HG03097 (cell line): ENCODE data around the gene TFAP2E.
A peak's percentile ranks its signal among the peaks of the same experiment; 100 is the strongest.
"Not testable (repeated sequence)": the region's sequence is repeated elsewhere in the genome, so short reads cannot be mapped to it uniquely, and the experiment has no call there.

Experiments used
- ATAC-seq: cut with Tn5 transposase; IDR thresholded peaks from one replicate; pipeline ENCODE4 v1.9.1; 2021; ENCODE audit not compliant: unreplicated experiment, low FRiP score

TFAP2E gene

GRCh38 chr1:35570589-35571137 lies 2.5 kb upstream of the TFAP2E start:
- ATAC-seq, result no peak

GRCh38 chr1:35571263-35571662 lies 1.9 kb upstream of the TFAP2E start:
- no peak for ATAC-seq

GRCh38 chr1:35572296-35572695 lies 818 bp upstream of the TFAP2E start:
- ATAC-seq, result no peak

GRCh38 chr1:35574125-35574654 lies 1.1 kb downstream of the TFAP2E start:
- no peak for ATAC-seq

GRCh38 chr1:35574655-35575415 lies 1.7 kb downstream of the TFAP2E start:
- no peak for ATAC-seq

GRCh38 chr1:35575416-35575958 lies 2.4 kb downstream of the TFAP2E start:
- ATAC-seq, result no peak

GRCh38 chr1:35576061-35576765 lies 3.1 kb downstream of the TFAP2E start:
- no peak for ATAC-seq

GRCh38 chr1:35576766-35577070 lies 3.6 kb downstream of the TFAP2E start:
- not testable (repeated sequence) for ATAC-seq

GRCh38 chr1:35577071-35577998 lies 4.2 kb downstream of the TFAP2E start:
- peak; percentile 79 for ATAC-seq

- no peak for ATAC-seq
Measured at GRCh38 chr1:35580949-35581388, 7.9 kb downstream of the TFAP2E start.

- not testable (repeated sequence) for ATAC-seq
Measured at GRCh38 chr1:35581621-35582020, 8.5 kb downstream of the TFAP2E start.

GRCh38 chr1:35585281-35585680 lies 12.2 kb downstream of the TFAP2E start:
- ATAC-seq, result no peak

GRCh38 chr1:35585805-35586204 lies 12.7 kb downstream of the TFAP2E start:
- not testable (repeated sequence) for ATAC-seq

- no peak for ATAC-seq
Measured at GRCh38 chr1:35586808-35587207, 13.7 kb downstream of the TFAP2E start.

GRCh38 chr1:35587736-35588135 lies 14.6 kb downstream of the TFAP2E start:
- no peak for ATAC-seq

- ATAC-seq, result no peak
Measured at GRCh38 chr1:35588197-35588910, 15.2 kb downstream of the TFAP2E start.

- ATAC-seq, result no peak
Measured at GRCh38 chr1:35589516-35590427, 16.7 kb downstream of the TFAP2E start.

GRCh38 chr1:35590476-35591040 lies 17.4 kb downstream of the TFAP2E start:
- ATAC-seq, result no peak
